AG20443 (cell line): ENCODE measurements around the gene CHRNB4.
"Not testable (repeated sequence)": the region's sequence is repeated elsewhere in the genome, so short reads cannot be mapped to it uniquely, and the experiment has no call there.

Source experiments
- DNase-seq: peaks from one replicate; pipeline ENCODE4 v3.0.0; 2012; ENCODE audit warnings: low spot score, mixed read lengths

Gene CHRNB4

DNA sequence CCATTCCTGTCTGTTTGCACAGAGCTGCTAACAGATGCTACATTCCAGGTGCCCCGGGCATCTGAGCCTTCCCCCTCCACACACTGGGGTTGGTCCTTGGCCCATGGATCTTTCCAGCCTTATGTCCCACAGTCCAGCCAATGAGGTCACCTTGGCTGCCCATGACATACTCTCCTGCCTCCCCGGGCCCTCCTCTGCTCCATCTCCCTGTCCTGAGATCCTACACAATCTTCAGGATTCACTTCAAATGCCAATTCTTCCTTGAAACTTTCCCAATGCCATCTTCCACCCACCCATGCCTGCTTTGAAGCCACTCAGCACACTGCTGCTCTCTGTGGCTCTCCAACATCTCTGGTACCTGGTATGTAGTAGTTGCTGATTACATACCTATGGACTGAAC, 24.5 kb downstream of the CHRNB4 start:
- no peak for DNase-seq

DNA sequence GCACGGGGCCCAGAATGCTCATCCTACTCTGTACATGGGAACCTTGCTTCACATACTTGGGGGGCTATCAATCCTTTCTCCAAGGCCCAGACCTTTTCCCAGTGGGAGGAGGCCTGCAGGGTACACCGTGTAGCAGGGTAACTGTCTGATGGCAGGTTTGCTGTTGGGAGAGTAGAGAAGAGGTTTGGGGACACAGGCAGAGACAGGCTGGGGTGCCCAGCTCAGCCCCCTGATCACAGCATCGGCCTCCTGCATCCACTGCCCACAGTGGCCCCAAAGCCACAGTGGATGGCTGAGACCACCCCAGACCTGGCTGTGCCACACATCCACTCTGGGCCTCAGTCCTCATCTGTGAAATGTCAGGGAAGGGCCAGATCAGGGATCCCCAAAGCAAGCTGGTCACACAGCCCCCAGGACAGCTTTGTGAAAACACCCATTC, 25.8 kb downstream of the CHRNB4 start:
- DNase-seq = no peak

DNA sequence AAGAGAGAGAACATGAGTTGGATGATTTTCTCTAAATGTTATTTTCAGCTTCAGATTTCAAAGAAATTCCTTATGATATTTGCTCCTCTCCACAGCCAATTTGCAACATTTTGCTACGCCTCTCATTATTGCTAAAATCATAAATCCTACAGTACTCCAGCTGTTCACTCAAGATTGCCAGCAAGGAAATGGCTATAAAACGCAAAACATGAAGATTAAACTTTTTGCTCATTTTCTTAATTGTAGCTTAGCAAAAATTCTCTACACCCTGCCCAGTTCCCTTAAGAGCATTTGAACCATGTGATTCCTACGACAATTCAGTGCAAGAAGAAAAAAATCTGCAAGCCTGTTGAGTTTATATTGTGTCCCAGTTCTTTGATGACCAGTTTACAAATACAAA, 27.0 kb downstream of the CHRNB4 start:
- DNase-seq = no peak

DNA sequence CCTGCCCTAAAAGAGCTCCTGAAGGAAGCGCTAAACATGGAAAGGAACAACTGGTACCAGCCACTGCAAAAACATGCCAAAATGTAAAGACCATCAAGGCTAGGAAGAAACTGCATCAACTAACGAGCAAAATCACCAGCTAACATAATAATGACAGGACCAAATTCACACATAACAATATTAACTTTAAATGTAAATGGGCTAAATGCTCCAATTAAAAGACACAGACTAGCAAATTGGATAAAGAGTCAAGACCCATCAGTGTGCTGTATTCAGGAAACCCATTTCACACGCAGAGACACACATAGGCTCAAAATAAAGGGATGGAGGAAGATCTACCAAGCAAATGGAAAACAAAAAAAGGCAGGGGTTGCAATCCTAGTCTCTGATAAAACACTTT, 31.5 kb downstream of the CHRNB4 start:
- DNase-seq = not testable (repeated sequence)

DNA sequence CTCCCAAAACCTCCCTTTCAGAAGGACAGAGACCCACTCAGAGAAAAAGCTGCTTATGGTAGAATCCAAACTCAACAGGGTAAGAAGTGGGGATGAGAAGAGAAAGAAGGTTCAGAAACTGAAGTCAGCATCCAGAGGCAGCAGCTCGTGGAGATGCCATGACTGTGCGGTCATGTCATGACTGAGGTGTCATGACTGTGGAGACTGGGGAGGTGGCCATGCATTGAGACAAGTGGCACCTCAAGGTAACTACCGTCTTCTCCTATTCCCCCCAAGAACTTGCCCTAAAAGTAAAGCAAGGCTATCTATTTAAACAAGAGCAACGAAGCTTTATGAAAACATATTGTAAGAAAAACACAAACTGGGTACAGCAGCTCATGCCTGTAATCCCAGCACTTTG, 35.3 kb downstream of the CHRNB4 start:
- no peak for DNase-seq

DNA sequence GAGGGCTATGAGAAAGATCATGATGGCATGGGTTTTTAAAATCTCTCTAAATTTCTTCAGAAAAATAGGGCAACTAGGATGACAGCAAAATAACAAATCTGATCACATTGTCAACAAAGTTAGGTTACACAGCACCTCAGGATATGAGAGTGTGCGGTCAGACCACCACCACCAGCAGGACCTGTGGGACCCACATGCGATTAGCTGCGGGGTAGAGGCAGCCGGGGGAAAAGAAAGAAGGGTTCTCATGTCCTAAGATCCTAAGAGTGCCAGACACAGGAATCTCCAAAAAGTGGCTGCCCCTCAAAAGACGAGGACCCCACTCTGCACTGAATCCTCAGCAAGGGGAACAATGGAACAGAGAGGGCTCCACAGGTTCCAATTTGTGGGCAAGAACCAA, 35.8 kb downstream of the CHRNB4 start:
- no peak for DNase-seq

DNA sequence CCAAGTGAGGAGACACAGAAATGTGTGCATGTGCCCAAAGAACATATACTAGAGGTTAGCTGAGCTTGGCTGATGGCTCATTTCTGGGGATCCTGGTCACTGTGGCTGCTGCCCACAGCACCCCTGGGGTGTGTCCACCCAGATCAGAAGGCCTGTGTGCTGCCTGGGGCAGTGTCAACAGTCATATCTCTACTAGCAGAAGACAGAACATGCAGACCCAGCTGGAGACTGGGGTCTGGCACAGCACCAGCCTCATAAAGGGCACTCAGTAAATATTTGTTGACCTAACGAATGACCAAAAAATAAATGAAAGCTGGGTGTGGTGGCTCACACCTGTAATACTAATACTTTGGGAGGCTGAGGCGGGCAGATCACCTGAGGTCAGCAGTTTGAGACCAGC, 36.6 kb downstream of the CHRNB4 start:
- no peak for DNase-seq

DNA sequence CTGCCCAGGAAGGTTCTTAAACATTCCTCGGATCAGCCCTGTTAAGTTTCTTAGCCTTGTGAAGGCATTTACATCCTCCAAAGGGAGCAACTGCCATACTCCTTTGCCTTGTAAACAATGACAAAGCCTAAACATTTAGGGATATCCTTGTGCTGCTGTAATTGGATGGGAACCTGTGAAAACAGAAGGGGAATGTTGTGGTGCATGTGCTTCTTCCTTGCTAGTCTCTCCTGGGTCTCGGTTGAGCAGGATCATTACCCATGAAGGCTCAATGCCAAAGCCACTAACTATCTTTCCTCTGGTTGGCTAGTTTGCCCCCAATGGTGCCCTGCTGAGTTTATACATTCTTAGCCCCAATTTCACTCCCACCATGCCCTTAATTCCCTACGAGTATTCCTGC, 37.5 kb downstream of the CHRNB4 start:
- no peak for DNase-seq

DNA sequence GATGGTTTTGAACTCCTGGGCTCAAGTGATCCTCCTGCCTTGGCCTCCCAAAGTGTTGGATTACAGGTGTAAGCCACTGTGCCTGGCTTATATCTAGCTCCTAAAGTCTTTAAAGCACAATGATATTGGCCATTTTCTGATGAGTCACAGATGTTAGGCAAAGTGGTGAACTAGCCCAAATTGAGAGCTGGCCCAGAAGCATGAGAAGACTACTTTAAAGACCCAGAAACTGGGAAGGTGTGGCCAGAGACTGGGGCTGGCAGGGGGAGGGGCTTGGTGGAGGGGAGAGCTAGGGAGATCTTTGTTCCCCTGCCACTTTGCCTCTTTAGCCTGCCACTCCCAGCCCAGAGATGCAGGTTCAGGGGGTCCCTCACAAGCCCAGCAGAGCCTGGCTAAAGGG, 41.8 kb downstream of the CHRNB4 start:
- no peak for DNase-seq

DNA sequence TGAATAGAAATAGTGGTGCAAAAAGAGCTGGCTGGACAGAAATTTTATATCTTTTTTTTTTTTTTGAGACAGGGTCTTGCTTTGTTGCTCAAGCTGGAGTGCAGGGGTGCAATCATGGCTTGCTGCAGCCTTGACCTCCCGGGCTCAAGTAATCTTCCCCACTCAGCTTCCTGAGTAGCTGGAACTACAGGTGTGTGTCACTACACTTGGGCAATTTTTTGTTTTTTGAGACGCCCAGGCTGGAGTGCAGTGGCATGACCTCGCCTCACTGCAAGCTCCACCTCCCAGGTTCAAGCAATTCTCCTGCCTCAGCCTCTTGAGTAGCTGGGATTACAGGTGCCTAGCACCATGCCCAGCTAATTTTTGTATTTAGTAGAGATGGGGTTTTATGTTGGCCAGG, 42.7 kb downstream of the CHRNB4 start:
- DNase-seq = no peak

DNA sequence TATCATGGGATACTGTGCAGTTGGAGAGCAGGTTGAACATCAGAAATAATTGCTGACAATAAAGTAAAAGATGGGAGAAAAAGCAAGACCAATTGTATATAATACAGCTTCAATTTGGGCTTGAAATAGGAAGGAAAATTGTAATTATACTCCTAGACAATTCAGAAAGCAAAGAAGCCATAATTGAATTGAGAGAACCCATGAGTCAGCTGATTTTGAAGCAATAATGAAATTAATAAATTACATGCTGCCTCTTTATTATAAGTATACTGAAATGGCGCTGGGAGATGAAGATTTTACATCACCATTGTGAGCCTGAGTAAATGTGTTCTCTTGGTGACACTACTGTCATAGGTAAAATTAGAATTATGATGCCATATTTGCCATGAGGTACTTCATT, 43.4 kb downstream of the CHRNB4 start:
- no peak for DNase-seq

DNA sequence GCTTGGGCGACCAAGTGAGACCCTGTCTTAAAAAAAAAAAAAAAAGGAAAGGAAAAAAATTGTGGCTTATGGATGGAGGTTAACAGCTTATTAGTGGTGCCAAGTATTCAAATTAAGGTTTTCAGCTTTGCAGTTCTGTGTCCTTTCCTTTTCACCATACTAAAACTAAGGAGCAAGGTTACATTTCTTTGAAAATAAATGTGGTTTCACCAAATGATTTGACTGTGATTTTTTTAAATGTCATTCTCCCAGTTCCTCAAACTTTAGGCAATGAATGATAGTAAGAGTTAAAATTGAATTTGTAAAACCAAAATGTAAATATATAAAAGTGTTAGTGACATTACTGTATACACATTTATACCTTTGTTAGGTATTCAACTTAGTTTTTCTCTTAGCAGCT, 66.1 kb downstream of the CHRNB4 start:
- DNase-seq = no peak
